K562 (cell line): Measurements from ENCODE around the gene MAZ. TPM values are rescaled to one million over a fixed set of nuclear protein-coding genes. Genes with fewer than 3 reads are reported as not detected.

Source experiments
- ARID1B ChIP-seq: fragments of 450-650 bp; IDR thresholded peaks from 2 replicates; pipeline ENCODE4 v1.6.1; 2016; ENCODE audit warnings: antibody characterized with exemption, mild to moderate bottlenecking, inconsistent platforms
- C11orf30 ChIP-seq: fragments of 450-650 bp; IDR thresholded peaks from 2 replicates; pipeline ENCODE4 v1.6.1; 2016; ENCODE audit warnings: low read depth, mild to moderate bottlenecking
- CAMTA2 ChIP-seq: fragments of 250-450 bp; sonication (Bioruptor Pico); conservative IDR thresholded peaks from 2 replicates; pipeline ENCODE4 v1.5.1; 2022
- CHD1 ChIP-seq: fragments of 200-600 bp; sonication (generic); IDR thresholded peaks from one replicate; pipeline ENCODE4 v1.6.1; 2012; ENCODE audit warnings: mild to moderate bottlenecking, moderate library complexity, low read length, inconsistent platforms
- DPF2 ChIP-seq: fragments of 450-650 bp; IDR thresholded peaks from 2 replicates; pipeline ENCODE4 v1.6.1; 2016
- FOXK1 ChIP-seq: sonication (generic); formaldehyde crosslinking; IDR thresholded peaks from 2 replicates; pipeline ENCODE4 v1.8.0; 2022; ENCODE audit warnings: missing genetic modification reagents, mild to moderate bottlenecking, borderline replicate concordance
- IRF2 ChIP-seq: sonication (generic); formaldehyde crosslinking; IDR thresholded peaks from 2 replicates; pipeline ENCODE4 v1.8.1; 2022; ENCODE audit warnings: mild to moderate bottlenecking, missing genetic modification reagents
- JUND ChIP-seq, 2 experiments: IDR thresholded peaks; 2 replicates in 1 of 2; 3 replicates in 1 of 2; pipeline ENCODE4 v1.6.1; 2011; ENCODE audit warnings: borderline replicate concordance in 2 of 2, low read depth in 2 of 2, low read length in 2 of 2, improper control_type of control experiment in 1 of 2, missing biosample characterization in 1 of 2, missing genetic modification characterization in 1 of 2, missing genetic modification reagents in 1 of 2
- MAZ ChIP-seq, 2 experiments: fragments of 450-650 bp in 1 of 2; sonication (generic) in 1 of 2; formaldehyde crosslinking; IDR thresholded peaks in 1 of 2; conservative IDR thresholded peaks in 1 of 2; 2 replicates each; pipeline versions ENCODE4 v1.4.0 to v1.5.0; 2020; ENCODE audit warnings: mild to moderate bottlenecking in 1 of 2, missing genetic modification reagents in 1 of 2
- NEUROD1 ChIP-seq: fragments of 150-350 bp; IDR thresholded peaks from 2 replicates; pipeline ENCODE4 v1.6.1; 2014; ENCODE audit warnings: borderline replicate concordance, low read length, low read depth; ENCODE audit not compliant: partially characterized antibody
- RBM15 ChIP-seq: fragments of 200-400 bp; formaldehyde crosslinking; IDR thresholded peaks from 2 replicates; pipeline ENCODE4 v1.6.1; 2018; ENCODE audit warnings: mild to moderate bottlenecking, low read length, moderate library complexity; ENCODE audit not compliant: insufficient read depth
- SMAD1 ChIP-seq: fragments of 150-350 bp; IDR thresholded peaks from 2 replicates; pipeline ENCODE4 v1.6.1; 2014; ENCODE audit warnings: low read length, low read depth; ENCODE audit not compliant: partially characterized antibody
- SMARCE1 ChIP-seq: fragments of 450-650 bp; IDR thresholded peaks from 2 replicates; pipeline ENCODE4 v1.7.1; 2016; ENCODE audit warnings: mild to moderate bottlenecking
- VEZF1 ChIP-seq: fragments of 200-800 bp; sonication (Bioruptor generic); IDR thresholded peaks from 2 replicates; pipeline ENCODE4 v1.6.1; 2017; ENCODE audit warnings: missing genetic modification characterization, missing compliant biosample characterization
- ZBTB26 ChIP-seq: fragments of 450-650 bp; formaldehyde crosslinking; IDR thresholded peaks from 2 replicates; pipeline ENCODE4 v1.4.0; 2022; ENCODE audit warnings: missing genetic modification characterization
- ZC3H8 ChIP-seq: fragments of 450-650 bp; IDR thresholded peaks from 2 replicates; pipeline ENCODE4 v1.6.1; 2017
- ZFPM2 ChIP-seq: fragments of 250-450 bp; sonication (Bioruptor Pico); IDR thresholded peaks from 2 replicates; pipeline ENCODE4 v1.5.1; 2022; ENCODE audit warnings: mild to moderate bottlenecking
- ZNF316 ChIP-seq: fragments of 450-650 bp; IDR thresholded peaks from 2 replicates; pipeline ENCODE4 v1.6.1; 2016
- ZNF354B ChIP-seq: fragments of 250-450 bp; sonication (Bioruptor Pico); IDR thresholded peaks from 2 replicates; pipeline ENCODE4 v1.4.0; 2020
- ZNF79 ChIP-seq: fragments of 250-450 bp; sonication (Bioruptor Pico); IDR thresholded peaks from 2 replicates; pipeline ENCODE4 v1.4.0; 2020; ENCODE audit warnings: low read depth, mild to moderate bottlenecking, moderate library complexity
- polyA plus RNA-seq, 8 experiments: library from polyadenylated mRNA; depleted of rRNA in 4 of 8; stranded (reverse) in 5 of 8; unstranded in 3 of 8; fragments of >200 nt; fragmentation: Nextera tagmentation in 2 of 8; fragmentation: Illumina TruSeq in 1 of 8; extraction: Ambion mirVana in 2 of 8; extraction: Trizol in 1 of 8; gene quantifications; 2 replicates each; pipeline versions ENCODE4 v1.2.1 to v1.2.3, GENCODE V29; 2011 to 2014; ENCODE audit warnings: inconsistent platforms in 1 of 8, missing spikeins in 1 of 8
- total RNA-seq, 7 experiments: library from RNA; depleted of rRNA in 6 of 7; stranded (reverse); fragments of >200 nt in 6 of 7; fragmentation: Illumina TruSeq in 2 of 7; extraction: Trizol in 2 of 7; gene quantifications; 2 replicates each; pipeline versions ENCODE4 v1.2.1 to v1.2.3, GENCODE V29; 2011 to 2021; ENCODE audit warnings: low replicate concordance in 1 of 7
- TF ChIP-seq, protein P1 (sequence below): sonication (generic); formaldehyde crosslinking; IDR thresholded peaks from 2 replicates; pipeline ENCODE4 v1.5.0; 2020; ENCODE audit warnings: missing genetic modification reagents
- TF ChIP-seq, protein P2 (sequence below): fragments of 250-450 bp; sonication (Bioruptor Pico); IDR thresholded peaks from 2 replicates; pipeline ENCODE4 v1.8.0; 2022; ENCODE audit warnings: moderate library complexity, mild to moderate bottlenecking, inconsistent platforms
- TF ChIP-seq, protein P3 (sequence below): fragments of 250-450 bp; sonication (Bioruptor Pico); IDR thresholded peaks from 2 replicates; pipeline ENCODE4 v1.5.1; 2021; ENCODE audit warnings: mild to moderate bottlenecking

MAZ gene
- total and polyA plus RNA-seq, 9 of the 15 experiments (the other 6 are each of a cell fraction or from before 2014, with no cell fraction given) = 45.4 to 532 (median 250) TPM

- TF ChIP-seq JUND (IDR thresholded peaks at IDR 0.05; ENCODE audit: borderline replicate concordance, low read depth, low read length) (peak; percentile 94), JUND (tag; IDR thresholded peaks at IDR 0.05; ENCODE audit: borderline replicate concordance, low read depth, low read length) (peak; percentile 84; the same call in 2 of the 3 replicates), ARID1B (peak; percentile 64), DPF2 (peak; percentile 56; the same call in 1 of the 2 replicates), SMARCE1 (peak; percentile 42; the same call in 1 of the 2 replicates), ZNF79 (CRISPR knock-in tag) (no peak), VEZF1 (CRISPR knock-in tag) (peak; percentile 21; the same call in 1 of the 2 replicates), NEUROD1 (peak; percentile 36), ZNF354B (CRISPR knock-in tag) (no peak), IRF2 (no peak), ZC3H8 (no peak), CHD1 (no peak), ZNF316 (no peak), ZBTB26 (CRISPR knock-in tag) (no peak), ZFPM2 (CRISPR knock-in tag) (no peak), CAMTA2 (CRISPR knock-in tag) (no peak), SMAD1 (no peak), FOXK1 (CRISPR knock-in tag) (no peak), MAZ (CRISPR knock-in tag; conservative IDR thresholded peaks at IDR 0.05 in 1 of 2, IDR thresholded peaks at IDR 0.05 in 1 of 2) (no peak), C11orf30 (peak; percentile 21; the same call in 1 of the 2 replicates), RBM15 (no peak)
- TF ChIP-seq, protein P1, sequence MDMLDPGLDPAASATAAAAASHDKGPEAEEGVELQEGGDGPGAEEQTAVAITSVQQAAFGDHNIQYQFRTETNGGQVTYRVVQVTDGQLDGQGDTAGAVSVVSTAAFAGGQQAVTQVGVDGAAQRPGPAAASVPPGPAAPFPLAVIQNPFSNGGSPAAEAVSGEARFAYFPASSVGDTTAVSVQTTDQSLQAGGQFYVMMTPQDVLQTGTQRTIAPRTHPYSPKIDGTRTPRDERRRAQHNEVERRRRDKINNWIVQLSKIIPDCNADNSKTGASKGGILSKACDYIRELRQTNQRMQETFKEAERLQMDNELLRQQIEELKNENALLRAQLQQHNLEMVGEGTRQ = no peak
- TF ChIP-seq, protein P2, sequence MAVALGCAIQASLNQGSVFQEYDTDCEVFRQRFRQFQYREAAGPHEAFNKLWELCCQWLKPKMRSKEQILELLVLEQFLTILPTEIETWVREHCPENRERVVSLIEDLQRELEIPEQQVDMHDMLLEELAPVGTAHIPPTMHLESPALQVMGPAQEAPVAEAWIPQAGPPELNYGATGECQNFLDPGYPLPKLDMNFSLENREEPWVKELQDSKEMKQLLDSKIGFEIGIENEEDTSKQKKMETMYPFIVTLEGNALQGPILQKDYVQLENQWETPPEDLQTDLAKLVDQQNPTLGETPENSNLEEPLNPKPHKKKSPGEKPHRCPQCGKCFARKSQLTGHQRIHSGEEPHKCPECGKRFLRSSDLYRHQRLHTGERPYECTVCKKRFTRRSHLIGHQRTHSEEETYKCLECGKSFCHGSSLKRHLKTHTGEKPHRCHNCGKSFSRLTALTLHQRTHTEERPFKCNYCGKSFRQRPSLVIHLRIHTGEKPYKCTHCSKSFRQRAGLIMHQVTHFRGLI = no peak
- TF ChIP-seq, protein P3, sequence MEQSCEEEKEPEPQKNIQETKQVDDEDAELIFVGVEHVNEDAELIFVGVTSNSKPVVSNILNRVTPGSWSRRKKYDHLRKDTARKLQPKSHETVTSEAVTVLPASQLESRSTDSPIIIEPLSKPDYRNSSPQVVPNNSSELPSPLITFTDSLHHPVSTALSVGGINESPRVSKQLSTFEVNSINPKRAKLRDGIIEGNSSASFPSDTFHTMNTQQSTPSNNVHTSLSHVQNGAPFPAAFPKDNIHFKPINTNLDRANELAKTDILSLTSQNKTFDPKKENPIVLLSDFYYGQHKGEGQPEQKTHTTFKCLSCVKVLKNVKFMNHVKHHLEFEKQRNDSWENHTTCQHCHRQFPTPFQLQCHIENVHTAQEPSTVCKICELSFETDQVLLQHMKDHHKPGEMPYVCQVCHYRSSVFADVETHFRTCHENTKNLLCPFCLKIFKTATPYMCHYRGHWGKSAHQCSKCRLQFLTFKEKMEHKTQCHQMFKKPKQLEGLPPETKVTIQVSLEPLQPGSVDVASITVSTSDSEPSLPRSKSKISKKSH = no peak
Measured at GRCh38 chr16:29775742-29776408, 30.5 kb upstream of the MAZ start (continued).
